GM12872 (cell line): ENCODE data around the gene MAP2K5.

Experiments used
- CTCF ChIP-seq: IDR thresholded peaks from 3 replicates; pipeline ENCODE4 v1.5.1; 2011; ENCODE audit warnings: low read depth, mild to moderate bottlenecking, low read length, moderate library complexity; ENCODE audit not compliant: insufficient read depth

The MAP2K5 gene

GRCh38 chr15:67843571-67844387 is 301.3 kb downstream of the MAP2K5 start:
- no peak for TF ChIP-seq CTCF

GRCh38 chr15:67845974-67846373 is 303.5 kb downstream of the MAP2K5 start:
- TF ChIP-seq CTCF, result no peak

- no peak for TF ChIP-seq CTCF
Measured at GRCh38 chr15:67849538-67849937, 307.0 kb downstream of the MAP2K5 start.

- no peak for TF ChIP-seq CTCF
Measured at GRCh38 chr15:67850336-67850735, 307.8 kb downstream of the MAP2K5 start.

GRCh38 chr15:67850994-67851571 is 308.6 kb downstream of the MAP2K5 start:
- no peak for TF ChIP-seq CTCF

GRCh38 chr15:67852418-67852817 is 309.9 kb downstream of the MAP2K5 start:
- no peak for TF ChIP-seq CTCF

GRCh38 chr15:67853454-67853853 is 311.0 kb downstream of the MAP2K5 start:
- TF ChIP-seq CTCF, result no peak
